ENCODE data around the gene MAD2L1BP.

The MAD2L1BP gene

GRCh38 chr6:43671801-43672690, 36.4 kb downstream of the MAD2L1BP start:
- TF ChIP-seq, protein P1, sequence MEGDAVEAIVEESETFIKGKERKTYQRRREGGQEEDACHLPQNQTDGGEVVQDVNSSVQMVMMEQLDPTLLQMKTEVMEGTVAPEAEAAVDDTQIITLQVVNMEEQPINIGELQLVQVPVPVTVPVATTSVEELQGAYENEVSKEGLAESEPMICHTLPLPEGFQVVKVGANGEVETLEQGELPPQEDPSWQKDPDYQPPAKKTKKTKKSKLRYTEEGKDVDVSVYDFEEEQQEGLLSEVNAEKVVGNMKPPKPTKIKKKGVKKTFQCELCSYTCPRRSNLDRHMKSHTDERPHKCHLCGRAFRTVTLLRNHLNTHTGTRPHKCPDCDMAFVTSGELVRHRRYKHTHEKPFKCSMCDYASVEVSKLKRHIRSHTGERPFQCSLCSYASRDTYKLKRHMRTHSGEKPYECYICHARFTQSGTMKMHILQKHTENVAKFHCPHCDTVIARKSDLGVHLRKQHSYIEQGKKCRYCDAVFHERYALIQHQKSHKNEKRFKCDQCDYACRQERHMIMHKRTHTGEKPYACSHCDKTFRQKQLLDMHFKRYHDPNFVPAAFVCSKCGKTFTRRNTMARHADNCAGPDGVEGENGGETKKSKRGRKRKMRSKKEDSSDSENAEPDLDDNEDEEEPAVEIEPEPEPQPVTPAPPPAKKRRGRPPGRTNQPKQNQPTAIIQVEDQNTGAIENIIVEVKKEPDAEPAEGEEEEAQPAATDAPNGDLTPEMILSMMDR (IDR thresholded peaks at IDR 0.05; ENCODE audit: low read depth, low read length): no peak
- H3K27ac ChIP-seq: peak overlapping the region; percentile 33
- H3K4me3 ChIP-seq (ENCODE audit: low read depth, low read length): no peak overlapping the region
- no peaks in the 10 kb centered on the region for H3K9me3 ChIP-seq (ENCODE audit: severe bottlenecking)
- H3K36me3 ChIP-seq: peaks cover 73% of the 10 kb centered on the region
- peak; percentile 64 for DNase-seq
- no peaks in the 10 kb centered on the region for H3K27me3 ChIP-seq (ENCODE audit: insufficient read depth, low read depth, severe bottlenecking)

GRCh38 chr6:43673444-43674084, 37.9 kb downstream of the MAD2L1BP start:
- no peak overlapping the region for H3K27ac ChIP-seq

GRCh38 chr6:43674291-43674690, 38.7 kb downstream of the MAD2L1BP start:
- Histone ChIP-seq H3K27me3 (ENCODE audit: insufficient read depth, low read depth, severe bottlenecking) (no peaks in the 10 kb centered on the region), H3K27ac (no peak overlapping the region), H3K36me3 (peaks cover 95% of the 10 kb centered on the region), H3K9me3 (ENCODE audit: severe bottlenecking) (no peaks in the 10 kb centered on the region), H3K4me3 (ENCODE audit: low read depth, low read length) (no peak overlapping the region)
- TF ChIP-seq, protein P1 (IDR thresholded peaks at IDR 0.05; ENCODE audit: low read depth, low read length): no peak
- no peak for DNase-seq

More at GRCh38 chr6:43673444-43674084, 37.9 kb downstream of the MAD2L1BP start:
- no peak overlapping the region for H3K4me3 ChIP-seq (ENCODE audit: low read depth, low read length)
- no peak for DNase-seq
- TF ChIP-seq, protein P1 (IDR thresholded peaks at IDR 0.05; ENCODE audit: low read depth, low read length): no peak
- H3K9me3 ChIP-seq (ENCODE audit: severe bottlenecking): no peaks in the 10 kb centered on the region
- peaks cover 88% of the 10 kb centered on the region for H3K36me3 ChIP-seq
- H3K27me3 ChIP-seq (ENCODE audit: insufficient read depth, low read depth, severe bottlenecking): no peaks in the 10 kb centered on the region

GRCh38 chr6:43674921-43675320, 39.3 kb downstream of the MAD2L1BP start:
- no peaks in the 10 kb centered on the region for H3K27me3 ChIP-seq (ENCODE audit: insufficient read depth, low read depth, severe bottlenecking)
- DNase-seq: no peak
- no peak overlapping the region for H3K27ac ChIP-seq
- H3K9me3 ChIP-seq (ENCODE audit: severe bottlenecking): no peaks in the 10 kb centered on the region
- H3K4me3 ChIP-seq (ENCODE audit: low read depth, low read length): no peak overlapping the region
- TF ChIP-seq, protein P1 (IDR thresholded peaks at IDR 0.05; ENCODE audit: low read depth, low read length): no peak
- H3K36me3 ChIP-seq: peaks cover 97% of the 10 kb centered on the region

DNA sequence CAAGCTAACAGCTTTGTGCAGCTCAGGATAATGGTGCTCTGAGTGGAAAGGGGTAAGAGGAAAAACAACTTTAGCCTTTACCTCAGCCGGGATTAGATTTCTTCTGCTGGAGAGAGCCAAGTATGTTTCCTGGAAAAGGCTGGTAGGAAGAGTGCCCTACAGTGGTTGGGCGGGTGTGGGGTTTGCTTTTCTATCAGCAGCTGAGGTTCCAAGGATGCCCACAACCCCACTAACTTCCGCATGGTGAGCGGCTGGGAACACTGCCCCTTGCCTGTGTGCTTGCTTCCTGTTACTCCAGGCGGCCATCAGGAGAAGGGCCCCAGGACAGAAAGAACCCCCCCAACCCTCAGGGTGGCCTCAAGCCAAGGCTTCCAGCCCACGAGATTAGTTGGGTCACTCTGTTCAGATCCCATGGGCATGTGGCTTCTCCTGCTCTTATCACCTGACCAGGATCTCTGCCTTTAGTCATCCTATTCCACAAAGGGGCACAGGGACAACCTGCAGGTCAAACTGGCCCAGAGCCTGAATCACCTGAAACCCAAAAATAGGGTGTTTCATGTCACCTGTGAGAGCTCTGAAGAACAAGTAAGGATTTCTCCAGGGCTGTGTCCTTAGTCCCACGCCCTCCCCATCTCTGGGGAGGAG, 41.4 kb downstream of the MAD2L1BP start:
- Histone ChIP-seq H3K27ac (no peak overlapping the region), H3K36me3 (peaks cover 97% of the 10 kb centered on the region)

More for the DNA sequence above, 41.4 kb downstream of the MAD2L1BP start:
- TF ChIP-seq, protein P1 (IDR thresholded peaks at IDR 0.05; ENCODE audit: low read depth, low read length): no peak
- Histone ChIP-seq H3K9me3 (ENCODE audit: severe bottlenecking) (no peaks in the 10 kb centered on the region), H3K4me3 (ENCODE audit: low read depth, low read length) (no peak overlapping the region), H3K27me3 (ENCODE audit: insufficient read depth, low read depth, severe bottlenecking) (no peaks in the 10 kb centered on the region)
- no peak for DNase-seq
